Measurements from ENCODE around the gene CARD10. TPM values are rescaled to one million over a fixed set of nuclear protein-coding genes. Genes with fewer than 3 reads are reported as not detected.

The CARD10 gene
- total RNA-seq, 1 experiment from 2014 or later: 17.7 TPM

DNA sequence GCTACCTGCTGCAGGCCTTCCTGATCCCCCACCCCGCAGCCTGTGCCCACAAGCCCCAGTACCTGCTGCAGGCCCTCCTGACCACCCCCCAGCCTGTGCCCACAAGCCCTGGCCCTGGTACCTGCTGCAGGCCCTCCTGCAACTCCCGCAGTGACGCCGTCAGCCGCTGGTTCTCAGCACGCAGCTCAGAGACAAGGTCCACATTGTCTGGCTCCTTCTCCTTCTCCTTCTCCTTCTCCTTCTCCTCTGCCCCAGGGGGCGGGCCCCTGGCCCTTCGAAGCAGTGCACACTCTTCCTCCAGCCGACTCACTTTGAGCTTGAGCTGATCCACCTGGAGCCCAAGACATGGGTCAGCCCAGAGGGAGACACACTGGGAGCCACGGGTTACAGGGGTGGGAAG, 9.1 kb downstream of the CARD10 start:
- DNase-seq: no peak
- Histone ChIP-seq H2AFZ (ENCODE audit: low read length) (no peak overlapping the region), H3K23ac (ENCODE audit: insufficient read length, low read depth, low read length) (no peak overlapping the region), H2BK15ac (ENCODE audit: low read depth, low read length) (no peak overlapping the region), H2AK5ac (ENCODE audit: insufficient read length, low read length) (no peak overlapping the region), H3K9ac (ENCODE audit: extremely low read depth, insufficient read length, low read length) (no peak overlapping the region), H2BK12ac (ENCODE audit: insufficient read length, low read depth, low read length) (no peak overlapping the region), H3K27ac (ENCODE audit: insufficient read length, low read depth, low read length) (no peak overlapping the region), H3K79me1 (ENCODE audit: insufficient read depth, low read depth, low read length, poor library complexity, severe bottlenecking) (no peaks in the 10 kb centered on the region), H4K5ac (ENCODE audit: insufficient read length, low read depth, low read length) (no peak overlapping the region), H3K18ac (ENCODE audit: insufficient read length, low read depth, low read length) (no peak overlapping the region), H3K4ac (ENCODE audit: low read depth, low read length) (no peak overlapping the region), H3K79me2 (ENCODE audit: insufficient read depth, low read length) (no peaks in the 10 kb centered on the region), H3K14ac (ENCODE audit: insufficient read depth, low read length) (no peak overlapping the region), H3K23me2 (ENCODE audit: insufficient read length, low read depth, low read length, poor library complexity, severe bottlenecking) (no peaks in the 10 kb centered on the region), H2BK20ac (ENCODE audit: low read depth, low read length, poor library complexity, severe bottlenecking) (no peak overlapping the region), H2BK120ac (ENCODE audit: low read depth, low read length, poor library complexity, severe bottlenecking) (no peak overlapping the region), H4K8ac (replicated peaks; ENCODE audit: insufficient read length, low read depth, low read length) (no peak overlapping the region), H3T11ph (ENCODE audit: low read length) (no peak overlapping the region), H4K91ac (ENCODE audit: insufficient read length, low read depth, low read length) (no peak overlapping the region), H3K4me1 (ENCODE audit: insufficient read depth, low read length) (no peaks in the 10 kb centered on the region), H4K20me1 (ENCODE audit: control insufficient read depth, insufficient read depth, insufficient read length) (no peaks in the 10 kb centered on the region), H3K4me2 (ENCODE audit: insufficient read depth, insufficient read length, low read length) (no peak overlapping the region), H3K9me3 (ENCODE audit: control insufficient read depth, low read depth, low read length) (no peaks in the 10 kb centered on the region), H3K27me3 (ENCODE audit: insufficient read depth, low read length) (no peaks in the 10 kb centered on the region), H3K56ac (ENCODE audit: insufficient read length, low read depth, low read length) (no peak overlapping the region), H2BK5ac (ENCODE audit: insufficient read length, low read length) (no peak overlapping the region)
- Mint-ChIP-seq H3K27me3 (ENCODE audit: low read depth) (no peaks in the 10 kb centered on the region), H3K9me3 (no peaks in the 10 kb centered on the region; a peak in 2 of 5 replicates), H3K27ac (no peak overlapping the region), H3K36me3 (ENCODE audit: insufficient read depth in 1 of 3, low read depth in 3 of 3) (peaks cover 0 to 17% (median 8%) of the 10 kb centered on the region in 3 experiments; a peak in 2 of 7 replicates), H3K4me3 (no peak overlapping the region), H3K4me1 (peaks cover 9 to 16% of the 10 kb centered on the region in 2 experiments)
- WGBS (ENCODE audit: extremely low coverage, insufficient read length, low lambda C conversion rate): no CpG with 5 or more reads among the region's 10 CpGs
- TF ChIP-seq, protein P1, sequence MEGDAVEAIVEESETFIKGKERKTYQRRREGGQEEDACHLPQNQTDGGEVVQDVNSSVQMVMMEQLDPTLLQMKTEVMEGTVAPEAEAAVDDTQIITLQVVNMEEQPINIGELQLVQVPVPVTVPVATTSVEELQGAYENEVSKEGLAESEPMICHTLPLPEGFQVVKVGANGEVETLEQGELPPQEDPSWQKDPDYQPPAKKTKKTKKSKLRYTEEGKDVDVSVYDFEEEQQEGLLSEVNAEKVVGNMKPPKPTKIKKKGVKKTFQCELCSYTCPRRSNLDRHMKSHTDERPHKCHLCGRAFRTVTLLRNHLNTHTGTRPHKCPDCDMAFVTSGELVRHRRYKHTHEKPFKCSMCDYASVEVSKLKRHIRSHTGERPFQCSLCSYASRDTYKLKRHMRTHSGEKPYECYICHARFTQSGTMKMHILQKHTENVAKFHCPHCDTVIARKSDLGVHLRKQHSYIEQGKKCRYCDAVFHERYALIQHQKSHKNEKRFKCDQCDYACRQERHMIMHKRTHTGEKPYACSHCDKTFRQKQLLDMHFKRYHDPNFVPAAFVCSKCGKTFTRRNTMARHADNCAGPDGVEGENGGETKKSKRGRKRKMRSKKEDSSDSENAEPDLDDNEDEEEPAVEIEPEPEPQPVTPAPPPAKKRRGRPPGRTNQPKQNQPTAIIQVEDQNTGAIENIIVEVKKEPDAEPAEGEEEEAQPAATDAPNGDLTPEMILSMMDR (conservative IDR thresholded peaks at IDR 0.05): no peak
